Ectodermal cell (in vitro differentiated cells): Measurements from ENCODE around the gene TOMM22.

Experiments
- H3K27ac ChIP-seq: 2 replicates; pipeline ENCODE4 v1.7.0; 2013; ENCODE audit warnings: mild to moderate bottlenecking, low read depth, low read length; ENCODE audit not compliant: insufficient read depth, poor library complexity, severe bottlenecking
- H3K27me3 ChIP-seq: 2 replicates; pipeline ENCODE4 v1.7.0; 2013; ENCODE audit warnings: mild to moderate bottlenecking, low read length; ENCODE audit not compliant: insufficient read depth, control insufficient read depth, poor library complexity, severe bottlenecking
- H3K36me3 ChIP-seq: one replicate; pipeline ENCODE4 v1.7.0; 2013; ENCODE audit warnings: low read length; ENCODE audit not compliant: control insufficient read depth, insufficient read depth
- H3K4me1 ChIP-seq: one replicate; pipeline ENCODE4 v1.7.0; 2013; ENCODE audit warnings: low read length; ENCODE audit not compliant: control insufficient read depth, insufficient read depth
- H3K4me3 ChIP-seq: 2 replicates; pipeline ENCODE4 v1.7.0; 2013; ENCODE audit warnings: low read depth, low read length, control low read depth; ENCODE audit not compliant: insufficient read depth
- H3K9me3 ChIP-seq: 2 replicates; pipeline ENCODE4 v1.7.0; 2013; ENCODE audit warnings: mild to moderate bottlenecking, low read length, moderate library complexity; ENCODE audit not compliant: control insufficient read depth
- WGBS, 2 experiments: methylation state at CpG; one replicate each; pipeline ENCODE4 v1.1.7; 2013; ENCODE audit warnings: missing lambda C conversion rate in 2 of 2; 5-methylcytosine and 5-hydroxymethylcytosine counted together

Gene TOMM22

DNA sequence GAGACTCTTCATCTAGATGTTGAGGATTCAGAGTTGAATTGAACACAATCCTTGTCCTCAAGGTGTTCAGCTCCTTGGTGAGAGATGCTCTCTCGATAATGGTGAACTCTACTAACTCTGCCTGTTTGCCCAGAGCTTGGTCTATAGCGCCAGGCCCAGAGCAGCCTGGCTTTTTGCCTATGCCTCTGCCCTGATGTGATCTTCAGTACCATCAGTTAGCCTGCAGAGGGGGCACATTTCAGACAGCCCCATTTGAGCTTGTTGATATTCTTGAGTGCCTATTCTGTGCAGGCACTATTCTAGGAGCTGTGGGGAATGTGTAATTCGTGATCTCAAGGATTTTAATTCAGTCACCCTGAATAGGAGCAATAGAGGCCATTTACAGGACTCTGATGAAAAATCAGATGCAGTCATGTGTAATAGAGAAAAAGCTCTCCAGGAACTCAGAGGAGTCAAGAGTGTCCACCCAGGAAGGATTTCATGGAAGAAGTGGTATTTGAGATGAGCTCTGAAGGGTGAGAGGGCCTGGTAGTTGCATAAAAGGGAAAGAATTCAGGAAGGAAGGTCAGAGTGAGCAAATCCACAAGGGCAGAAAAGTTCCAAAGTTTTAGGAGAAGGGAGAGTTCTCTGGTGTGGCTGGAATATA lies 43.3 kb downstream of the TOMM22 start:
- H3K36me3 ChIP-seq: peaks cover 75% of the 10 kb centered on the region

DNA sequence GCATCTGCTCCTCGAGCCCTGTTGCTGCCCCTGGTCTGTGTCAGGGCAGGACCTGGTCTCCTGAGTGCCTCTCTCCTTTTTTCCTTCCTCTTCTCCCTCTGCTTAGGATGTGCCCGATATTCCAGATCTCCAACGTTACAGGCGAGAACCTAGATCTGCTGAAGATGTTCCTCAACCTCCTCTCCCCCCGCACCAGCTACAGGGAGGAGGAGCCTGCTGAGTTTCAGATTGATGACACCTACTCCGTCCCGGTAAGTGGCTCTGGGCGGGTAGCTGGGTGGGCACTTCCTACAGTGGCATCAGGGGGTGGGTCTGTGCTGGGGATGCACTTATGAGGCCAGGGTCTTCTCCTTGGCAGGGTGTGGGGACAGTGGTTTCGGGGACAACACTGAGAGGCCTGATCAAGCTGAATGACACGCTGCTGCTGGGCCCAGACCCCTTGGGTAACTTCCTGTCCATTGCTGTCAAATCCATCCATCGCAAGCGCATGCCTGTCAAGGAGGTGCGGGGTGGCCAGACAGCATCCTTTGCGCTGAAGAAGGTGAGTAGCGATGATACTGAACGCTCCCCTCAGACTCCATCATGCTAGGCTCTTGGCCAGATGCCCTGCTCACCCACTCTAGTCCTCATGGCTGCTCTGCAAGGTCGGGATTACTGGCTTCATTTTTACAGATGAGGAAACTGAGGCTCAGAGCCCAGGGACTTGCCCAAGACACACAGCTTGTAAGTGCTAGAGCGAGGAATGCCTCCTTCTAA lies 44.3 kb downstream of the TOMM22 start:
- Histone ChIP-seq H3K27ac (no peak overlapping the region), H3K9me3 (no peaks in the 10 kb centered on the region), H3K27me3 (no peaks in the 10 kb centered on the region), H3K36me3 (peaks cover 74% of the 10 kb centered on the region), H3K4me3 (no peak overlapping the region), H3K4me1 (no peaks in the 10 kb centered on the region)
- WGBS, 2 experiments: 96% methylated on average over 18 of the region's 18 CpGs

More for the DNA sequence above, 43.3 kb downstream of the TOMM22 start:
- no peak overlapping the region for H3K4me3 ChIP-seq
- H3K4me1 ChIP-seq: no peaks in the 10 kb centered on the region
- H3K9me3 ChIP-seq: no peaks in the 10 kb centered on the region
- WGBS, 2 experiments: 87 to 89% methylated on average over 3 of the region's 3 CpGs
- no peak overlapping the region for H3K27ac ChIP-seq
- H3K27me3 ChIP-seq: no peaks in the 10 kb centered on the region

- peaks cover 74% of the 10 kb centered on the region for H3K36me3 ChIP-seq
- no peaks in the 10 kb centered on the region for H3K9me3 ChIP-seq
- H3K27ac ChIP-seq: no peak overlapping the region
- no peaks in the 10 kb centered on the region for H3K4me1 ChIP-seq
- no peak overlapping the region for H3K4me3 ChIP-seq
- WGBS, 2 experiments: 96 to 97% methylated on average over 12 of the region's 12 CpGs
- no peaks in the 10 kb centered on the region for H3K27me3 ChIP-seq
Measured at GRCh38 chr22:38727123-38727522, 45.4 kb downstream of the TOMM22 start.

DNA sequence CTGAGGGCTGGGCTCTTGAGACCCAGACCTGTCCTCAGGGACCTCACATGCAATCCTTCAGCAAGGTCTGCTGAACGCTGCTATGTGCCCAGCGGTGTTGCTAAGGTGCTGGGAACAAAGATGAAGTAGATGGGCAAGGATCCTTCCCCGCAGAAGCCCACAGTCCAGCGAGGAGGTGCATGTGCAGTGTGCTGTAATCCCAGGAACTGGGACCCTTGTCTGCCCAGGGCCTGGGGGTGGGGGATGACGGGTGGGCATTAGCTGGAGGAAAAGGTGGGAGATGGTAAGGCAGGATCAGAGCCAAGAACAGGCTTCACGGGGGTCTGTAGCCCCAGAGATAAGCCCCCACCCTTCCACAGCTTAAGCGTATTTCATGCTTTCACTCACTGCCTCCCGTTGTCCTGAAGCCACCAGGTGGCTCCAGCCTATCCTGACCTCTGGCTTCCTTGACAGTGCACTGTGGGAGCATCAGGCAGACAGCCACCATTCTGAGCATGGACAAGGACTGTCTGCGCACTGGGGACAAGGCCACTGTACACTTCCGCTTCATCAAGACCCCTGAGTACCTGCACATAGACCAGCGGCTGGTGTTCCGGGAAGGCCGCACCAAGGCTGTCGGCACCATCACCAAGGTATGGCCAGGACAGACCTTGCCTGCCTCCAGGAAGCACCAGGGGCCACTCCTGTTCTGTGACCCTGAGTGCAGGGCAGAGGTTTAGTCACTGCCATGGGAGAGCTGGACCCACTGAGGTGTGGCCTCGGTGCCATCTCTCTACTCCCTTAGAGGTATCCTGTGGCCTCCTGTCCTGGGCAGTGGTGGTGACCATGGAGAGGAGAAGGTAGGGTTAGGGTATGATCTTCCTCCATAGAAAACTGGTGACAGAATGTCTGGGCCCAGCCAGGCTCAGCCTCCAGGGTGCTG lies 46.0 kb downstream of the TOMM22 start:
- WGBS, 2 experiments: 95 to 98% methylated on average over 15 of the region's 15 CpGs
- H3K9me3 ChIP-seq: no peaks in the 10 kb centered on the region
- no peak overlapping the region for H3K27ac ChIP-seq
- no peaks in the 10 kb centered on the region for H3K4me1 ChIP-seq
- H3K36me3 ChIP-seq: peaks cover 71% of the 10 kb centered on the region
- no peaks in the 10 kb centered on the region for H3K27me3 ChIP-seq
- no peak overlapping the region for H3K4me3 ChIP-seq

DNA sequence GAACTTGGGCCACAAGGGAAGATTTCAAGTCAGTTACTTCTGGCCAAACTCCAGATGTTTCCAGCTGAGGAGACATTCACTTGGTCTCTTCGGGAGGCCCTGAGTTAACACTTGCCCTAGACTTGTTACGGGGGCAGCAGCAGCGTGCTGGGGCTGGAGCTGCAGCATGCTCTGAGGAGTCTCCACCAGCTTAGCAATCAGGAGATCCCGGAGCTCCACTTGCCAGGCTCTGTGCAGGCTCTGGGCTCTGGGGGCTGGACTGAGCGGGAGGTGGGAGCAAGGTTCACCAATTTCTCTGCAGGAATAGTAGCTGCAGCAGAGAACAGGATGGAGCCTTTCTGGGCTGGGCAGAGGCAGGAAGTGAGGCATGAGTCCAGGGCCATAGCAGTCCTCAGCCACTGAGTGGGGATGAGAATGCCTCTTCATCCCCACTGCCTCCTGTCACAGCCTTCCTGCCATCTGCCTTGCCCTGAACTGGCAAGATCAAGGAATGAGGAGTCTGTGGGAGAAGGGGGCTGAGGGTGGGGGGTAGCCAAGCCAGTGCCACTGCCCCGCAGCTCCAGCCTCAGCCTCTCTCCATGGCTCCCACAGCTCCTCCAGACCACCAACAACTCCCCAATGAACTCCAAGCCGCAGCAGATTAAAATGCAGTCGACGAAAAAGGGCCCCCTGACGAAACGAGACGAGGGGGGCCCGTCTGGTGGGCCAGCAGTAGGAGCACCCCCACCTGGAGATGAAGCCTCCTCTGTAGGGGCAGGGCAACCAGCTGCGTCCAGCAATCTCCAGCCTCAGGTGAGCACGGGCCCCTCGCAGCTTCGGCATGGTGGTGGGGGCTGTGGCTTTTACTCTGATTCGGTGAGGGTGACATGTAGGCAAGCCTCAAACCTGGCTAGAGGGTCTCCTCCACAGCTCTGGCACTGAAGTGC lies 47.4 kb downstream of the TOMM22 start:
- Histone ChIP-seq H3K27ac (no peak overlapping the region), H3K36me3 (peaks cover 58% of the 10 kb centered on the region), H3K27me3 (no peaks in the 10 kb centered on the region), H3K4me1 (no peaks in the 10 kb centered on the region), H3K9me3 (no peaks in the 10 kb centered on the region), H3K4me3 (no peak overlapping the region)
- 94% methylated on average over 18 of the region's 18 CpGs for WGBS, 2 experiments

DNA sequence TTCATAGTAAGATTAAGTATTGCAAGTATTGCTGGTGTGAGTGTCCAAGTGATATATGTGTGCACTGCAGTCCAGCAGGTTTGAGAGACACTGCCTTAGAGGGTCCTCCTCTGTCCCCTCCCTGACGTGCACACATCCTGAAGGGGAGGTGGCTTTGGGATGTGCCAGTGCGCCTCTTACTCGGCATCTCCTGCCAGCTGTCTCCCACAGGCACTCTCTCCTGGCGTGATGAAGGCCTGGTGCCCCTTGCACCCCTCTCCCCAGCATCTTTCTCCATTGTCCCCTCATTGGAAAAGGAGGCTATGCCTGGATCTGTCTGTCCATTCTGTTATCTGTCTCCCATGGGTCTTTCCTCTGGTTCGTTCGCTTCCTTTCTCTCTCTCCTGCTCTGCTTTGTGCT lies 48.2 kb downstream of the TOMM22 start:
- peaks cover 56% of the 10 kb centered on the region for H3K36me3 ChIP-seq

GRCh38 chr22:38730411-38730871 lies 48.7 kb downstream of the TOMM22 start:
- WGBS, 2 experiments: 94 to 96% methylated on average over 13 of the region's 13 CpGs
- H3K36me3 ChIP-seq: peaks cover 58% of the 10 kb centered on the region

More for the DNA sequence above, 48.2 kb downstream of the TOMM22 start:
- Histone ChIP-seq H3K4me1 (no peaks in the 10 kb centered on the region), H3K9me3 (no peaks in the 10 kb centered on the region), H3K27ac (no peak overlapping the region), H3K27me3 (no peaks in the 10 kb centered on the region), H3K4me3 (no peak overlapping the region)
- 95 to 97% methylated on average over 6 of the region's 6 CpGs for WGBS, 2 experiments

DNA sequence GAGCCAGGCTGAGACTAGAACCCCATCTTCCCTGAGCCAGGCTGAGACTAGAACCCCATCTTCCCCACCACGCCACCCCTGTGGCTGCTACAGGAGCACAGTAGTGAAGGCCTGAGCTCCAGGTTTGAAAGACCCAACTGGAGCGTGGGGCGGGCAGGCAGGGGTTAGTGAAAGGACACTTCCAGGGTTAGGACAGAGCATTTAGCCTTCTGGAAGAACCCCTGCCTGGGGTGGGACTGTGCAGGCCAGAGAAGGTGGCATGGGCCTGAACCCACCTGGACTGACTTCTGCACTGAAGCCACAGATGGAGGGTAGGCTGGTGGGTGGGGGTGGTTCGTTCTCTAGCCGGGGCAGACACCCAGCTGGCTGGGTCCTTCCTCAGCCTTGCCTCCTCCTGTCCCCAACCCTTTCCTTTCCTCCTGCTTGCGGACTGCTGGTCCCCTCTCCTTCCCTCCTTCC lies 50.0 kb downstream of the TOMM22 start:
- 94 to 95% methylated on average over 6 of the region's 6 CpGs for WGBS, 2 experiments
- Histone ChIP-seq H3K27ac (no peak overlapping the region), H3K27me3 (no peaks in the 10 kb centered on the region), H3K9me3 (no peaks in the 10 kb centered on the region), H3K4me1 (no peaks in the 10 kb centered on the region), H3K4me3 (no peak overlapping the region), H3K36me3 (peaks cover 45% of the 10 kb centered on the region)

More at GRCh38 chr22:38730411-38730871, 48.7 kb downstream of the TOMM22 start:
- Histone ChIP-seq H3K27me3 (no peaks in the 10 kb centered on the region), H3K27ac (no peak overlapping the region), H3K4me1 (no peaks in the 10 kb centered on the region), H3K4me3 (no peak overlapping the region), H3K9me3 (no peaks in the 10 kb centered on the region)

- no peak overlapping the region for H3K27ac ChIP-seq
- peaks cover 39% of the 10 kb centered on the region for H3K36me3 ChIP-seq
- 92 to 93% methylated on average over 13 of the region's 13 CpGs for WGBS, 2 experiments
- no peaks in the 10 kb centered on the region for H3K4me1 ChIP-seq
- no peak overlapping the region for H3K4me3 ChIP-seq
- H3K27me3 ChIP-seq: no peaks in the 10 kb centered on the region
- no peaks in the 10 kb centered on the region for H3K9me3 ChIP-seq
Measured at GRCh38 chr22:38732251-38732815, 50.6 kb downstream of the TOMM22 start.
